WTC11 (cell line): ENCODE data around the gene RIPPLY3. TPM values are rescaled to one million over a fixed set of nuclear protein-coding genes. Genes with fewer than 3 reads are reported as not detected.

ENCODE experiments used
- ATAC-seq: fragments of 200-7000 bp; cut with Tn5 transposase; 2 replicates; pipeline ENCODE4 v1.10.0; 2021; ENCODE audit warnings: mild to moderate bottlenecking, moderate library complexity
- CTCF ChIA-PET: fragments of 300-600 bp; sonication (Branson Sonifier 250); formaldehyde crosslinking; loops from one replicate; lab custom pipeline; 2021; ENCODE audit warnings: antibody characterized with exemption; lab: Charles Lee
- POLR2A ChIA-PET: fragments of 350-600 bp; sonication (Branson Sonifier 250); formaldehyde crosslinking; loops from one replicate; lab custom pipeline; 2021; ENCODE audit warnings: antibody characterized with exemption; lab: Charles Lee
- DNase-seq: peaks from one replicate; pipeline ENCODE4 v3.0.0; 2021; ENCODE audit warnings: low spot score
- H3K27ac Mint-ChIP-seq: 2 replicates; pipeline ENCODE4 v1.8.0; 2021; ENCODE audit warnings: mixed read lengths
- H3K27me3 Mint-ChIP-seq: 2 replicates; pipeline ENCODE4 v1.8.0; 2021; ENCODE audit warnings: low read depth, mild to moderate bottlenecking, moderate library complexity, mixed read lengths
- H3K36me3 Mint-ChIP-seq: 2 replicates; pipeline ENCODE4 v1.8.0; 2021; ENCODE audit warnings: mixed read lengths
- H3K4me1 Mint-ChIP-seq: 2 replicates; pipeline ENCODE4 v1.8.0; 2022; ENCODE audit warnings: mixed read lengths
- H3K4me3 Mint-ChIP-seq: 2 replicates; pipeline ENCODE4 v1.8.0; 2021; ENCODE audit warnings: mild to moderate bottlenecking, moderate library complexity, mixed read lengths
- H3K9me3 Mint-ChIP-seq: 2 replicates; pipeline ENCODE4 v1.8.0; 2021; ENCODE audit warnings: mixed read lengths
- ATF1 ChIP-seq: sonication (generic); formaldehyde crosslinking; IDR thresholded peaks from 2 replicates; pipeline ENCODE4 v1.8.1; 2023; ENCODE audit warnings: mild to moderate bottlenecking, moderate library complexity, missing genetic modification reagents
- ESRRA ChIP-seq: sonication (generic); formaldehyde crosslinking; IDR thresholded peaks from 2 replicates; pipeline ENCODE4 v1.8.1; 2022; ENCODE audit warnings: mild to moderate bottlenecking, missing genetic modification reagents, borderline replicate concordance
- FOXJ3 ChIP-seq: sonication (generic); formaldehyde crosslinking; IDR thresholded peaks from 2 replicates; pipeline ENCODE4 v1.9.0; 2021; ENCODE audit warnings: missing genetic modification reagents, mild to moderate bottlenecking, borderline replicate concordance
- GABPB1 ChIP-seq: sonication (generic); formaldehyde crosslinking; IDR thresholded peaks from 2 replicates; pipeline ENCODE4 v1.8.1; 2023; ENCODE audit warnings: mild to moderate bottlenecking, missing genetic modification reagents
- JAZF1 ChIP-seq: fragments of 250-450 bp; sonication (Bioruptor Pico); IDR thresholded peaks from 2 replicates; pipeline ENCODE4 v1.9.0; 2021; ENCODE audit warnings: moderate library complexity, mild to moderate bottlenecking, inconsistent platforms
- MXD4 ChIP-seq: fragments of 250-450 bp; sonication (Bioruptor Pico); IDR thresholded peaks from 2 replicates; pipeline ENCODE4 v1.8.0; 2021; ENCODE audit warnings: mild to moderate bottlenecking, moderate library complexity, borderline replicate concordance
- NFE2L1 ChIP-seq: sonication (generic); formaldehyde crosslinking; IDR thresholded peaks from 2 replicates; pipeline ENCODE4 v1.8.1; 2023; ENCODE audit warnings: missing genetic modification reagents
- NFYB ChIP-seq: sonication (generic); formaldehyde crosslinking; conservative IDR thresholded peaks from 2 replicates; pipeline ENCODE4 v1.8.0; 2022; ENCODE audit warnings: low read depth, missing genetic modification reagents
- NR2C2 ChIP-seq: sonication (generic); formaldehyde crosslinking; IDR thresholded peaks from 2 replicates; pipeline ENCODE4 v1.8.0; 2022; ENCODE audit warnings: mild to moderate bottlenecking, missing genetic modification reagents
- PRRX2 ChIP-seq: fragments of 250-450 bp; sonication (Bioruptor Pico); IDR thresholded peaks from 2 replicates; pipeline ENCODE4 v1.8.0; 2021; ENCODE audit warnings: mild to moderate bottlenecking
- RORB ChIP-seq: fragments of 250-450 bp; sonication (Bioruptor Pico); IDR thresholded peaks from 2 replicates; pipeline ENCODE4 v1.9.0; 2021; ENCODE audit warnings: mild to moderate bottlenecking
- SP1 ChIP-seq: sonication (generic); formaldehyde crosslinking; conservative IDR thresholded peaks from 2 replicates; pipeline ENCODE4 v1.8.1; 2022; ENCODE audit warnings: missing genetic modification reagents
- ZBTB21 ChIP-seq: sonication (generic); formaldehyde crosslinking; IDR thresholded peaks from 2 replicates; pipeline ENCODE4 v1.8.1; 2023; ENCODE audit warnings: mild to moderate bottlenecking, missing genetic modification reagents, borderline replicate concordance
- ZNF138 ChIP-seq: sonication (generic); formaldehyde crosslinking; conservative IDR thresholded peaks from 2 replicates; pipeline ENCODE4 v1.8.1; 2022; ENCODE audit warnings: mild to moderate bottlenecking, moderate library complexity, missing genetic modification reagents
- ZNF263 ChIP-seq: sonication (generic); formaldehyde crosslinking; IDR thresholded peaks from 2 replicates; pipeline ENCODE4 v1.8.1; 2022; ENCODE audit warnings: low read depth, mild to moderate bottlenecking, moderate library complexity, missing genetic modification reagents
- ZNF396 ChIP-seq: fragments of 250-450 bp; sonication (Bioruptor Pico); IDR thresholded peaks from 2 replicates; pipeline ENCODE4 v1.8.0; 2021; ENCODE audit warnings: mild to moderate bottlenecking, moderate library complexity, borderline replicate concordance
- total RNA-seq: library from RNA; stranded (reverse); gene quantifications from 3 replicates; pipeline ENCODE4 v1.2.3, GENCODE V29; 2021
- TF ChIP-seq, protein P1 (sequence below): sonication (generic); formaldehyde crosslinking; IDR thresholded peaks from 2 replicates; pipeline ENCODE4 v1.8.1; 2023; ENCODE audit warnings: mild to moderate bottlenecking, missing genetic modification reagents, moderate library complexity
- TF ChIP-seq, protein P2 (sequence below): sonication (generic); formaldehyde crosslinking; IDR thresholded peaks from 2 replicates; pipeline ENCODE4 v1.8.1; 2023; ENCODE audit warnings: mild to moderate bottlenecking, missing genetic modification reagents
- TF ChIP-seq, protein P3 (sequence below): sonication (generic); formaldehyde crosslinking; conservative IDR thresholded peaks from 2 replicates; pipeline ENCODE4 v1.8.1; 2022; ENCODE audit warnings: mild to moderate bottlenecking, missing genetic modification reagents
- TF ChIP-seq, protein P4 (sequence below): fragments of 250-450 bp; sonication (Bioruptor Pico); IDR thresholded peaks from 2 replicates; pipeline ENCODE4 v1.9.0; 2021; ENCODE audit warnings: mild to moderate bottlenecking, borderline replicate concordance
- TF ChIP-seq, protein P5 (sequence below): fragments of 250-450 bp; sonication (Bioruptor Pico); IDR thresholded peaks from 2 replicates; pipeline ENCODE4 v1.9.0; 2021; ENCODE audit warnings: mild to moderate bottlenecking
- TF ChIP-seq, protein P6 (sequence below): sonication (generic); formaldehyde crosslinking; IDR thresholded peaks from 2 replicates; pipeline ENCODE4 v1.8.0; 2022; ENCODE audit warnings: mild to moderate bottlenecking, missing genetic modification reagents

Gene RIPPLY3
- total RNA-seq, 1 experiment from 2014 or later, result 3.5 TPM

DNA sequence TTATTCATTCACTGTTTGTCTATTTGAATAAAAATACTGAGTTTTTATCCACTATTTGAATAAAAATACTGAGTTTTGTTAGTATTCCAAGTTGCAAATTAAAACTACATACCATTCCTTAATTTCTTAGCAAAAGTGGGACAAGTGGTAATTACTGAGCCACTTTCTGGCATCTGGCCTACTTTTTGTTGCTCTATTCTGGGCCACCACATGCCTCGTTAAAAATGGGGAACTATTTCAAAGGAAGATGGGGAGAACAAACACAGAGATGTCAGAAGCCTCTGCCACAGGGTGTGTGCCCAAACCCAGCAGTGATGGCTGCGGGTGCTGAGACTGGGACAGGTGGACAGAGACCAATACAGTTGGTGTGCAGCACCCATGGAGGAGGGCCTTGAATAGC is 51.8 kb downstream of the RIPPLY3 start:
- CTCF ChIA-PET, result interaction anchor here (0.7 to 2.5 kb wide), 3 partner anchors 48 to 81 kb away, joined by 4 to 9 read pairs (median 4); no protein-coding TSS in a partner anchor
- no peak for ATAC-seq
- no peak for DNase-seq
- Mint-ChIP-seq H3K4me3 (no peak overlapping the region), H3K27me3 (peaks cover 14% of the 10 kb centered on the region), H3K36me3 (0 out of 2 replicates have a peak, but pooled peaks cover 7% of the 10 kb centered on the region), H3K4me1 (peaks cover 34% of the 10 kb centered on the region), H3K27ac (no peak overlapping the region)
- no peak for TF ChIP-seq JAZF1
- TF ChIP-seq MXD4, result no peak
- TF ChIP-seq, protein P1, sequence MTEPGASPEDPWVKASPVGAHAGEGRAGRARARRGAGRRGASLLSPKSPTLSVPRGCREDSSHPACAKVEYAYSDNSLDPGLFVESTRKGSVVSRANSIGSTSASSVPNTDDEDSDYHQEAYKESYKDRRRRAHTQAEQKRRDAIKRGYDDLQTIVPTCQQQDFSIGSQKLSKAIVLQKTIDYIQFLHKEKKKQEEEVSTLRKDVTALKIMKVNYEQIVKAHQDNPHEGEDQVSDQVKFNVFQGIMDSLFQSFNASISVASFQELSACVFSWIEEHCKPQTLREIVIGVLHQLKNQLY (CRISPR knock-in tag), result no peak
- no peak for TF ChIP-seq NR2C2 (CRISPR knock-in tag)
- TF ChIP-seq RORB (CRISPR knock-in tag), result no peak
- no peak for TF ChIP-seq SP1
- no peak for TF ChIP-seq GABPB1 (CRISPR knock-in tag)
- TF ChIP-seq, protein P2, sequence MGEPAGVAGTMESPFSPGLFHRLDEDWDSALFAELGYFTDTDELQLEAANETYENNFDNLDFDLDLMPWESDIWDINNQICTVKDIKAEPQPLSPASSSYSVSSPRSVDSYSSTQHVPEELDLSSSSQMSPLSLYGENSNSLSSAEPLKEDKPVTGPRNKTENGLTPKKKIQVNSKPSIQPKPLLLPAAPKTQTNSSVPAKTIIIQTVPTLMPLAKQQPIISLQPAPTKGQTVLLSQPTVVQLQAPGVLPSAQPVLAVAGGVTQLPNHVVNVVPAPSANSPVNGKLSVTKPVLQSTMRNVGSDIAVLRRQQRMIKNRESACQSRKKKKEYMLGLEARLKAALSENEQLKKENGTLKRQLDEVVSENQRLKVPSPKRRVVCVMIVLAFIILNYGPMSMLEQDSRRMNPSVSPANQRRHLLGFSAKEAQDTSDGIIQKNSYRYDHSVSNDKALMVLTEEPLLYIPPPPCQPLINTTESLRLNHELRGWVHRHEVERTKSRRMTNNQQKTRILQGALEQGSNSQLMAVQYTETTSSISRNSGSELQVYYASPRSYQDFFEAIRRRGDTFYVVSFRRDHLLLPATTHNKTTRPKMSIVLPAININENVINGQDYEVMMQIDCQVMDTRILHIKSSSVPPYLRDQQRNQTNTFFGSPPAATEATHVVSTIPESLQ (CRISPR knock-in tag), result no peak
- TF ChIP-seq ATF1 (CRISPR knock-in tag), result no peak
- TF ChIP-seq ESRRA, result no peak
- TF ChIP-seq, protein P3, sequence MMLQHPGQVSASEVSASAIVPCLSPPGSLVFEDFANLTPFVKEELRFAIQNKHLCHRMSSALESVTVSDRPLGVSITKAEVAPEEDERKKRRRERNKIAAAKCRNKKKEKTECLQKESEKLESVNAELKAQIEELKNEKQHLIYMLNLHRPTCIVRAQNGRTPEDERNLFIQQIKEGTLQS (CRISPR knock-in tag), result no peak
- no peak for TF ChIP-seq ZNF396 (CRISPR knock-in tag)
- TF ChIP-seq ZNF263 (CRISPR knock-in tag), result no peak
- TF ChIP-seq FOXJ3 (CRISPR knock-in tag), result no peak
- TF ChIP-seq, all 79 proteins: peak for 0
- H3K9me3 Mint-ChIP-seq, result peaks cover 14% of the 10 kb centered on the region
- POLR2A ChIA-PET, result interaction anchor here (0.5 kb wide), 1 partner anchor 65 kb away, joined by 3 read pairs; no protein-coding TSS in a partner anchor

DNA sequence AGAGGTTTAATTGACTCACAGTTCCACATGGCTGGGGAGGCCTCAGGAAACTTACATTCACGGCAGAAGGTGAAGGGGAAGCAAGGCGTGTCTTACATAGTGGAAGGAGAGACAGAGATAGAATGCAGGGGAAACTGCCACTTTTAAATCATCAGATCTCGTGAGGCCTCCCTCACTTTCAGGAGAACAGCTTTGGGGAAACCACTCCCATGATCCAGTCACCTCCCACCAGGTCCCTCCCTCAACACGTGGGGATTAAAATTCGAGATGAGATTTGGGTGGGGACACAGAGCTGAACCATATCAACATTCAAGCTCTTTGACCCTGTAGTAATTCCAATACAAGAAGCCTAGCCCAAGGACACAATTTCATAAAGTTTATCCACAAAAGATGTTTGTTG is 52.7 kb downstream of the RIPPLY3 start:
- Mint-ChIP-seq H3K27ac (no peak overlapping the region), H3K4me1 (peaks cover 34% of the 10 kb centered on the region)

DNA sequence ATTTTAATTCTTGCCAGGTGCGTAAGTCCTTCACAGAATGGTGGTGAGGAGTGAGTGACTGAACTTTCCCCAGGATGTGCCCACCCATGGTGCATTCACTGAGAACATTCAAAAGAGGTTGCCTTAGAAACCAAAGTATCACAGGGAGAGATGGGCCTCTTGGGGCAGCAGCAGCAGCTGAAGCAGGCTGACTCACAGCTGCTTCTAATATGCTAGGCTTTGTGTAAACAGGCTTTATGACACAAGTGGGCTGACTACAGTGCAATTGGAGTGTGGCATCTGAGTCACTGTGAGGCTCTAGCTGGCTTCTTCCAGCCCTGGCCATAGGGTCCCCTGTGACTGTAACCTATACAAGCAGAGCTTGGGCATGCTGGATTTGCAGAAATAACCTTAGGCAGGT is 53.8 kb downstream of the RIPPLY3 start:
- ATAC-seq, result peak; percentile 80
- DNase-seq, result no peak
- H3K27ac Mint-ChIP-seq, result no peak overlapping the region
- no peak overlapping the region for H3K4me3 Mint-ChIP-seq
- 0 out of 2 replicates have a peak, but pooled peaks cover 7% of the 10 kb centered on the region for H3K36me3 Mint-ChIP-seq
- H3K9me3 Mint-ChIP-seq, result peaks cover 14% of the 10 kb centered on the region
- ChIA-PET POLR2A (interaction anchor here (0.6 kb wide), 1 partner anchor 312 kb away, joined by 3 read pairs; no protein-coding TSS in a partner anchor), CTCF (interaction anchor here (1.2 to 2.5 kb wide), 3 partner anchors 71 to 83 kb away, joined by 3 to 9 read pairs (median 5); no protein-coding TSS in a partner anchor)
- peaks cover 34% of the 10 kb centered on the region for H3K4me1 Mint-ChIP-seq
- H3K27me3 Mint-ChIP-seq, result peaks cover 10% of the 10 kb centered on the region
- no peak for TF ChIP-seq NFYB (CRISPR knock-in tag)
- TF ChIP-seq NFE2L1, result no peak
- no peak for TF ChIP-seq ZNF138 (CRISPR knock-in tag)
- no peak for TF ChIP-seq ZNF263 (CRISPR knock-in tag)
- TF ChIP-seq, protein P4, sequence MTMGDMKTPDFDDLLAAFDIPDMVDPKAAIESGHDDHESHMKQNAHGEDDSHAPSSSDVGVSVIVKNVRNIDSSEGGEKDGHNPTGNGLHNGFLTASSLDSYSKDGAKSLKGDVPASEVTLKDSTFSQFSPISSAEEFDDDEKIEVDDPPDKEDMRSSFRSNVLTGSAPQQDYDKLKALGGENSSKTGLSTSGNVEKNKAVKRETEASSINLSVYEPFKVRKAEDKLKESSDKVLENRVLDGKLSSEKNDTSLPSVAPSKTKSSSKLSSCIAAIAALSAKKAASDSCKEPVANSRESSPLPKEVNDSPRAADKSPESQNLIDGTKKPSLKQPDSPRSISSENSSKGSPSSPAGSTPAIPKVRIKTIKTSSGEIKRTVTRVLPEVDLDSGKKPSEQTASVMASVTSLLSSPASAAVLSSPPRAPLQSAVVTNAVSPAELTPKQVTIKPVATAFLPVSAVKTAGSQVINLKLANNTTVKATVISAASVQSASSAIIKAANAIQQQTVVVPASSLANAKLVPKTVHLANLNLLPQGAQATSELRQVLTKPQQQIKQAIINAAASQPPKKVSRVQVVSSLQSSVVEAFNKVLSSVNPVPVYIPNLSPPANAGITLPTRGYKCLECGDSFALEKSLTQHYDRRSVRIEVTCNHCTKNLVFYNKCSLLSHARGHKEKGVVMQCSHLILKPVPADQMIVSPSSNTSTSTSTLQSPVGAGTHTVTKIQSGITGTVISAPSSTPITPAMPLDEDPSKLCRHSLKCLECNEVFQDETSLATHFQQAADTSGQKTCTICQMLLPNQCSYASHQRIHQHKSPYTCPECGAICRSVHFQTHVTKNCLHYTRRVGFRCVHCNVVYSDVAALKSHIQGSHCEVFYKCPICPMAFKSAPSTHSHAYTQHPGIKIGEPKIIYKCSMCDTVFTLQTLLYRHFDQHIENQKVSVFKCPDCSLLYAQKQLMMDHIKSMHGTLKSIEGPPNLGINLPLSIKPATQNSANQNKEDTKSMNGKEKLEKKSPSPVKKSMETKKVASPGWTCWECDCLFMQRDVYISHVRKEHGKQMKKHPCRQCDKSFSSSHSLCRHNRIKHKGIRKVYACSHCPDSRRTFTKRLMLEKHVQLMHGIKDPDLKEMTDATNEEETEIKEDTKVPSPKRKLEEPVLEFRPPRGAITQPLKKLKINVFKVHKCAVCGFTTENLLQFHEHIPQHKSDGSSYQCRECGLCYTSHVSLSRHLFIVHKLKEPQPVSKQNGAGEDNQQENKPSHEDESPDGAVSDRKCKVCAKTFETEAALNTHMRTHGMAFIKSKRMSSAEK, result no peak
- TF ChIP-seq, protein P5, sequence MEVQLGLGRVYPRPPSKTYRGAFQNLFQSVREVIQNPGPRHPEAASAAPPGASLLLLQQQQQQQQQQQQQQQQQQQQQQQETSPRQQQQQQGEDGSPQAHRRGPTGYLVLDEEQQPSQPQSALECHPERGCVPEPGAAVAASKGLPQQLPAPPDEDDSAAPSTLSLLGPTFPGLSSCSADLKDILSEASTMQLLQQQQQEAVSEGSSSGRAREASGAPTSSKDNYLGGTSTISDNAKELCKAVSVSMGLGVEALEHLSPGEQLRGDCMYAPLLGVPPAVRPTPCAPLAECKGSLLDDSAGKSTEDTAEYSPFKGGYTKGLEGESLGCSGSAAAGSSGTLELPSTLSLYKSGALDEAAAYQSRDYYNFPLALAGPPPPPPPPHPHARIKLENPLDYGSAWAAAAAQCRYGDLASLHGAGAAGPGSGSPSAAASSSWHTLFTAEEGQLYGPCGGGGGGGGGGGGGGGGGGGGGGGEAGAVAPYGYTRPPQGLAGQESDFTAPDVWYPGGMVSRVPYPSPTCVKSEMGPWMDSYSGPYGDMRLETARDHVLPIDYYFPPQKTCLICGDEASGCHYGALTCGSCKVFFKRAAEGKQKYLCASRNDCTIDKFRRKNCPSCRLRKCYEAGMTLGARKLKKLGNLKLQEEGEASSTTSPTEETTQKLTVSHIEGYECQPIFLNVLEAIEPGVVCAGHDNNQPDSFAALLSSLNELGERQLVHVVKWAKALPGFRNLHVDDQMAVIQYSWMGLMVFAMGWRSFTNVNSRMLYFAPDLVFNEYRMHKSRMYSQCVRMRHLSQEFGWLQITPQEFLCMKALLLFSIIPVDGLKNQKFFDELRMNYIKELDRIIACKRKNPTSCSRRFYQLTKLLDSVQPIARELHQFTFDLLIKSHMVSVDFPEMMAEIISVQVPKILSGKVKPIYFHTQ (CRISPR knock-in tag), result no peak
- TF ChIP-seq, protein P6, sequence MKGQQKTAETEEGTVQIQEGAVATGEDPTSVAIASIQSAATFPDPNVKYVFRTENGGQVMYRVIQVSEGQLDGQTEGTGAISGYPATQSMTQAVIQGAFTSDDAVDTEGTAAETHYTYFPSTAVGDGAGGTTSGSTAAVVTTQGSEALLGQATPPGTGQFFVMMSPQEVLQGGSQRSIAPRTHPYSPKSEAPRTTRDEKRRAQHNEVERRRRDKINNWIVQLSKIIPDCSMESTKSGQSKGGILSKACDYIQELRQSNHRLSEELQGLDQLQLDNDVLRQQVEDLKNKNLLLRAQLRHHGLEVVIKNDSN (CRISPR knock-in tag), result no peak
- TF ChIP-seq ESRRA, result no peak
- TF ChIP-seq ZBTB21 (CRISPR knock-in tag), result no peak

More for the DNA sequence above, 52.7 kb downstream of the RIPPLY3 start:
- Mint-ChIP-seq H3K9me3 (peaks cover 14% of the 10 kb centered on the region), H3K36me3 (0 out of 2 replicates have a peak, but pooled peaks cover 7% of the 10 kb centered on the region), H3K4me3 (no peak overlapping the region), H3K27me3 (peaks cover 14% of the 10 kb centered on the region)
- ChIA-PET POLR2A (no interaction called here), CTCF (interaction anchor here (2.5 kb wide), 1 partner anchor 82 kb away, joined by 9 read pairs; no protein-coding TSS in a partner anchor)
- DNase-seq (no peak), ATAC-seq (no peak)
- TF ChIP-seq PRRX2 (CRISPR knock-in tag), result no peak
